GM19395 (cell line): Measurements from ENCODE around the gene THUMPD2.
"Not testable (repeated sequence)": the region's sequence is repeated elsewhere in the genome, so short reads cannot be mapped to it uniquely, and the experiment has no call there.

Experiments used
- ATAC-seq: cut with Tn5 transposase; IDR thresholded peaks from one replicate; pipeline ENCODE4 v1.9.1; 2021; ENCODE audit warnings: mild to moderate bottlenecking, moderate library complexity; ENCODE audit not compliant: unreplicated experiment

Gene THUMPD2

GRCh38 chr2:39778775-39779340, at the start of gene THUMPD2:
Gene THUMPD2, minus strand, starts transcription at chr2:39779258. Its CDS starts 19 bp downstream, at chr2:39779239.
- ATAC-seq = peak; percentile 84

- no peak for ATAC-seq
Observed at GRCh38 chr2:39821871-39822270, 42.8 kb upstream of the THUMPD2 start.

GRCh38 chr2:39816845-39817244, 37.8 kb upstream of the THUMPD2 start:
- ATAC-seq = no peak

- no peak for ATAC-seq
Observed at GRCh38 chr2:39816428-39816827, 37.4 kb upstream of the THUMPD2 start.

GRCh38 chr2:39805936-39806608, 27.0 kb upstream of the THUMPD2 start:
- ATAC-seq = no peak

GRCh38 chr2:39803839-39804238, 24.8 kb upstream of the THUMPD2 start:
- ATAC-seq = no peak

GRCh38 chr2:39800752-39801151, 21.7 kb upstream of the THUMPD2 start:
- ATAC-seq = no peak

GRCh38 chr2:39796134-39796533, 17.1 kb upstream of the THUMPD2 start:
- no peak for ATAC-seq

GRCh38 chr2:39790216-39790818, 11.3 kb upstream of the THUMPD2 start:
- not testable (repeated sequence) for ATAC-seq

- no peak for ATAC-seq
Observed at GRCh38 chr2:39787950-39788349, 8.9 kb upstream of the THUMPD2 start.

- ATAC-seq = no peak
Observed at GRCh38 chr2:39786761-39787522, 7.9 kb upstream of the THUMPD2 start.

GRCh38 chr2:39782591-39782990, 3.5 kb upstream of the THUMPD2 start:
- ATAC-seq = no peak

- ATAC-seq = no peak
Observed at GRCh38 chr2:39781697-39782096, 2.6 kb upstream of the THUMPD2 start.

GRCh38 chr2:39780825-39781600, 2.0 kb upstream of the THUMPD2 start:
- no peak for ATAC-seq

- no peak for ATAC-seq
Observed at GRCh38 chr2:39779927-39780326, 869 bp upstream of the THUMPD2 start.

GRCh38 chr2:39779341-39779851, 338 bp upstream of the THUMPD2 start:
- no peak for ATAC-seq

- peak; percentile 4 for ATAC-seq
Observed at GRCh38 chr2:39778233-39778632, 825 bp downstream of the THUMPD2 start.

- no peak for ATAC-seq
Observed at GRCh38 chr2:39772812-39773152, 6.3 kb downstream of the THUMPD2 start.

GRCh38 chr2:39772086-39772811, 6.8 kb downstream of the THUMPD2 start:
- ATAC-seq = no peak

GRCh38 chr2:39762448-39762847, 16.6 kb downstream of the THUMPD2 start:
- no peak for ATAC-seq
